Adrenal gland (tissue), 12 donors: ENCODE data around the gene RCCD1. TPM values are rescaled to one million over a fixed set of nuclear protein-coding genes. Genes with fewer than 3 reads are reported as not detected.

Source experiments
- polyA plus RNA-seq, 3 donors: library from polyadenylated mRNA; stranded (reverse); fragments of 200-250 nt in 2 of 3; fragments of 350-450 nt in 1 of 3; fragmentation: Illumina TruSeq in 1 of 3; extraction: RNeasy Lipid Tissue Mini Kit (QIAGEN cat#74804) in 1 of 3; gene quantifications; one replicate each; pipeline ENCODE4 v1.2.3, GENCODE V29; 2013 to 2014
- small RNA-seq, 2 donors: library from RNA; depleted of rRNA; stranded (forward); fragments of <200 nt; gene quantifications; one replicate each; pipeline ENCODE3, GENCODE V24; 2016
- total RNA-seq, 9 donors: library from RNA; depleted of rRNA in 4 of 9; stranded (reverse); fragments of >200 nt in 4 of 9; fragments of 120-200 nt in 1 of 9; fragmentation: NEBNext Ultra II Directional in 1 of 9; extraction: Animal tissue kit (Norgen Biotek cat#: 25700) in 1 of 9; gene quantifications; one replicate each; pipeline versions ENCODE4 v1.1.0 to v1.2.4, GENCODE V29; 2013 to 2023
- donor health status: healthy with polysubstance abuse.
- donor health status: Bipolar disorder and iron deficiency.
- donor health status: DM: yes; HTN: yes; CAD: no.
- donor health status: DM: no; HTN: no; CAD: no.
- donor health status: DM: no; HTN: no; CAD: no.
- donor health status: DM: yes; HTN: yes; CAD: no.

The RCCD1 gene
- total and polyA plus RNA-seq, 12 donors = 7.7 to 38.7 (median 17.6) TPM

Small RNA genes within 50 kb of the gene (small RNA-seq; reads per million reads assigned to genes)
- gene RF00019 = 0 reads per million in 2 donors

Other genes starting within 250 kb of the RCCD1 start
- 1 to 10 TPM in 7 of 9 donors, under 1 TPM in 2; 0.24 to 6.8 (median 1.3) TPM for gene BLM, start 237.5 kb upstream of the RCCD1 start, total RNA-seq
- 1 to 10 TPM; 1.1 to 2.2 (median 1.4) TPM for gene BLM, start 237.5 kb upstream of the RCCD1 start, polyA plus RNA-seq
- 100 to 1,000 TPM in 1 of 9 donors, 10 to 100 TPM in 8; 18.5 to 119 (median 49.8) TPM for gene FURIN, start 86.3 kb upstream of the RCCD1 start, total RNA-seq
- 10 to 100 TPM; 11.5 to 29.3 (median 24.7) TPM for gene FURIN, start 86.3 kb upstream of the RCCD1 start, polyA plus RNA-seq
- 10 to 100 TPM; 12.8 to 82.3 (median 26.8) TPM for gene FES, start 70.4 kb upstream of the RCCD1 start, total RNA-seq
- 10 to 100 TPM in 2 of 3 donors, 1 to 10 TPM in 1; 2.3 to 32.9 (median 19.5) TPM for gene FES, start 70.4 kb upstream of the RCCD1 start, polyA plus RNA-seq
- gene MAN2A2, start 51.6 kb upstream of the RCCD1 start, total RNA-seq = 10 to 100 TPM; 13.3 to 94.6 (median 65.5) TPM
- gene MAN2A2, start 51.6 kb upstream of the RCCD1 start, polyA plus RNA-seq = 10 to 100 TPM; 26.5 to 83.3 (median 46.2) TPM
- 10 to 100 TPM; 14.6 to 40.2 (median 25.0) TPM for gene HDDC3, start 22.3 kb upstream of the RCCD1 start, total RNA-seq
- 10 to 100 TPM; 19.9 to 31.5 (median 30.4) TPM for gene HDDC3, start 22.3 kb upstream of the RCCD1 start, polyA plus RNA-seq
- gene UNC45A, start 19.6 kb upstream of the RCCD1 start, total RNA-seq = 100 to 1,000 TPM in 1 of 9 donors, 10 to 100 TPM in 8; 32.2 to 114 (median 58.3) TPM
- 10 to 100 TPM; 28.1 to 82.1 (median 71.1) TPM for gene UNC45A, start 19.6 kb upstream of the RCCD1 start, polyA plus RNA-seq
- gene PRC1, start 39.7 kb downstream of the RCCD1 start, total RNA-seq = 10 to 100 TPM in 3 of 9 donors, 1 to 10 TPM in 6; 5.4 to 63.8 (median 6.7) TPM
- gene PRC1, start 39.7 kb downstream of the RCCD1 start, polyA plus RNA-seq = 1 to 10 TPM; 4.7 to 9.0 (median 6.1) TPM
- 10 to 100 TPM in 7 of 9 donors, 1 to 10 TPM in 2; 9.1 to 21.5 (median 14.5) TPM for gene VPS33B, start 67.7 kb downstream of the RCCD1 start, total RNA-seq
- 10 to 100 TPM; 16.1 to 23.8 (median 19.3) TPM for gene VPS33B, start 67.7 kb downstream of the RCCD1 start, polyA plus RNA-seq
- gene SV2B, start 145.4 kb downstream of the RCCD1 start, total RNA-seq = 1 to 10 TPM; 1.8 to 7.5 (median 4.7) TPM
- 1 to 10 TPM in 1 of 3 donors, under 1 TPM in 2; 0.16 to 3.3 (median 0.94) TPM for gene SV2B, start 145.4 kb downstream of the RCCD1 start, polyA plus RNA-seq